ENCODE results near the gene HOXA10.

Gene HOXA10

DNA sequence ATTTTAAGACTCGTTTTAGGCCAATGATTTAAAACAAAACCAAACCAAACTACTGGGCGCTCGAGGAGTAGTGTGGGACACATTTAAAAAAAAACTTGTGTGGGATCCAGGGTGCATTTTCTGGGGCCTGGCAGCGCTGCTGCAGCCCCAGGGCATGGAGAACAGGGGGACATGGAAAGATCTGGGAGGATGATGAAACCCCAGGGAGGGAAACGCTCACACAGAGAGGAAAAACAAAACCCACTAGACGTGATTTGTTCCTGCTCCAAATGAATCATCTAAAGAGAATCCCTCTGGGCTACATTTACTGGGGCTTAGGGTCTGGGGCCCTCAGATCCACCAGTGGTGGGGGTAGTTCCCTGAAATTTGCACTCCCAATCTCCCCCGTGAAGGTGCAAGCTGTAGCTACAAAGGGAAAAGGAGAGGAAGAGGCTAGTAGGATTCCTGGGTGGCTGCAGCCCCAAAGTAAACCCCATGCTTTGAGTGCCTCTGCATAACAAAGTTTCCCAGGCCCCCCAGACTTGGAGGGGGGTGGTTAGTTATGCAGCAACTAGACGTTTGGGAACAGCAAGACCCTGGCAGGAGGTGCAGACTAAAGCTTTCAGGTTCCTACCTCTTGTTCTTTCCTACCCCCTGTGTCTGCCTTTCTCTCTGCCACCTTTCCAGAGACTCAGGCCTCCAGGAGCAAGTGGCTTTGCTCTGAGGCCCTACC is 40.3 kb upstream of the HOXA10 start:
- peak; percentile 13 for DNase-seq (ENCODE audit: low read depth)
- TF ChIP-seq, protein P1, sequence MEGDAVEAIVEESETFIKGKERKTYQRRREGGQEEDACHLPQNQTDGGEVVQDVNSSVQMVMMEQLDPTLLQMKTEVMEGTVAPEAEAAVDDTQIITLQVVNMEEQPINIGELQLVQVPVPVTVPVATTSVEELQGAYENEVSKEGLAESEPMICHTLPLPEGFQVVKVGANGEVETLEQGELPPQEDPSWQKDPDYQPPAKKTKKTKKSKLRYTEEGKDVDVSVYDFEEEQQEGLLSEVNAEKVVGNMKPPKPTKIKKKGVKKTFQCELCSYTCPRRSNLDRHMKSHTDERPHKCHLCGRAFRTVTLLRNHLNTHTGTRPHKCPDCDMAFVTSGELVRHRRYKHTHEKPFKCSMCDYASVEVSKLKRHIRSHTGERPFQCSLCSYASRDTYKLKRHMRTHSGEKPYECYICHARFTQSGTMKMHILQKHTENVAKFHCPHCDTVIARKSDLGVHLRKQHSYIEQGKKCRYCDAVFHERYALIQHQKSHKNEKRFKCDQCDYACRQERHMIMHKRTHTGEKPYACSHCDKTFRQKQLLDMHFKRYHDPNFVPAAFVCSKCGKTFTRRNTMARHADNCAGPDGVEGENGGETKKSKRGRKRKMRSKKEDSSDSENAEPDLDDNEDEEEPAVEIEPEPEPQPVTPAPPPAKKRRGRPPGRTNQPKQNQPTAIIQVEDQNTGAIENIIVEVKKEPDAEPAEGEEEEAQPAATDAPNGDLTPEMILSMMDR (conservative IDR thresholded peaks at IDR 0.05; ENCODE audit: low read length): no peak
- no peak overlapping the region for H3K4me3 ChIP-seq (ENCODE audit: low read length)

DNA sequence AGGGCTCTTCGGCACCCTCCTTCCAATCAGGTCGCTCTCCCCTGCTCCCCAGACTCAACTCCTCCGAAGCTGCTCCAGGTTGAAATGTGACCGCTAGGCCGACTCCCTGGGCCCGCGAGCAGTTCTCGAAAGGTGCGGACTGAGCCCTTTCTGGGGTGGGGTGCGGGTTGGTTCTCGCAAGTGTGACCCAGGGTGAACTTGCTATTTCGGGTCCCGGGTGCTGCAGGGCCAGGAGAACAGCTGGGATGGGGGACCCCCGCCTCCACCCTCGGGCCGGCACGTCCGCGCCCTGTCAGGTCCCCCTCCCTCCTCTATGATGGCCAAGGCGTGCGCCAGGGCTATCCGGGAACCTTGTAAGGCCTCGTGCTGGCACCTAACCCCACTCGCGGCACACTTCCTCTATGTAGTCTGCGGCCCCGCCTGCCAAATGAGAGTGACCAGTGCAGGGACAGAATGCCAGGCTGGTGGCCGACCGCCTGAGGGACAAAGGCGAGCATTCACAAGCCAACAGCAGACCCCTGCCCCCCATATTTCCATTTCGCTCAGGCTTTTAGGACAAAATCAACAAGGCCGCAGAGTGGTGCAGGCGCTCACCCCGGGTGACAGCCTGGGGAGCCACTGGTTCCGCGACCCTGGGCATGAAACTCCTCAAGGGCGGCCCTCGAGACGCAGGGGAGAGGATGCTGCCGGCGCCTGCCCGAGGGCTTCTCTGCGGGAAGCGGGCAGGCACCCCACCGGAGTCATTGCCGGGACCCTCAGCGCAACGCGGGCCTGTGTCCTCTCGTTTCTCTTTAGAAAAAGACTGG is 39.5 kb upstream of the HOXA10 start:
- DNase-seq (ENCODE audit: low read depth): no peak
- no peak overlapping the region for H3K4me3 ChIP-seq (ENCODE audit: low read length)
- TF ChIP-seq, protein P1 (conservative IDR thresholded peaks at IDR 0.05; ENCODE audit: low read length): no peak

DNA sequence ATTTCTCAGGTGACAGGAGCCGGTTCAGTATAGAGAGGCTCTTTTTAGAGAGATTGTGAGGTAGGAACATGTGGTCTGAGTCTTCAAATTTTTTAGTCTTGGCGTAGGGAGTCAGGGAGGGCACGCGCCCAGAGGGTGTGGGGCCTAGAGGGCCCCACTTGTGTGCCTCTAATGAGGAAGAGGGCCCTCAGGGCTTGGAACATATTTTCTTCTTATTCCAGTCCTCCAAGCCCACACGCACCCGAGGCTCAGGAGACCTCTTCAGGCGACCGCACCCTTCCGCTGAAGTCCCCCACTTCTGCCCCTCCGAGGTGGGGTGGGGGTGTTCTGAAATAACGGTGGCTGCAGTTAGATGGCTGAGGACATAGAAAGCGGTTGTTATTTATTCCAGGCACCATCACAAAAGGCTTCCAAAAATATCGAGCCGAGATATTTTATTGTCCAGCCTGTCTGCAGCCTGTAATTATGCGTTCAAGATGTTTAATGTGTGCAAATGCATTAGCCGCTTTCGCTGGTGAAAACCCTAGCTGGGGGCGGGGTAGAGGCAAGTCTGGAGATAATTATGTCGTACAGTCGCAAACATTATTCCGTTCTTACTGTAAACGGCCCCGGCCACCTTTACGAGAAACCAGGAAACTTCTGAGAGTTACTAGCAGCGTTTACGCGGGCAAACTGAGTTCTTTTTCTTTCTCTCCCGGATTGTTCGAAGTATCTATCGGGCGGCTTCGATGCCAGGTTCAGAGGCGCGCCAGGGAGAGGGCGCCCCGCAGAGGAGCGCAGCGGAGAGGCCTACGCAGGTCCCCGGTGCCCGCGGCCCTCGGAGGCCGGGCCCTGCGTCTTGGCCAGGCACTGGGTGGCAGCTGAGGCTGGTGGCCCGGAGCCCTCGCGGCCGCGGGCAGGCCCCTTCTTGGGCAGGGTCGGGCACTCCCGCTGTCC is 38.6 kb upstream of the HOXA10 start:
- no peak overlapping the region for H3K4me3 ChIP-seq (ENCODE audit: low read length)

DNA sequence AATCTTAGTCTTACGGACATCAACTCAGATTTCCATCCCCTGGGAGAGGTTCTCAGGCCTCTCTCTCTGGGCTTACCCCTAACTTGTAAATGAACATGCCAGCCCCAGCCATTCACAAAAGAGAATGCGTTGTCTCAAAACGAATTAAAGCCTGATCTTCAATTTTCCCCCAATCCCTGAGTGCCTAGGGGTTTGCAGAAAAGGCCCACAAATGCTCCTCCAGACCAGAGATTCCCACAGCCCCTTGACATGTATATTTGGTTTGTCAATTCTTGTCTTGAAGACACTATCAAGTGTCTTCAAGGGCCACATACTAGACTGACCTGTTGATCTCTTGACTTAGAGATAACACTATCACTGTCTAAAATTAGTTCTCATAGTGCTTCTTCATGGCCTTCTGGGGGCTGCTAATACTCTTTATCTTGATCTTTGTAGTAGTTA is 37.7 kb upstream of the HOXA10 start:
- no peak overlapping the region for H3K4me3 ChIP-seq (ENCODE audit: low read length)
- DNase-seq (ENCODE audit: low read depth): no peak
- TF ChIP-seq, protein P1 (conservative IDR thresholded peaks at IDR 0.05; ENCODE audit: low read length): no peak

More for the DNA sequence above, 38.6 kb upstream of the HOXA10 start:
- TF ChIP-seq, protein P1 (conservative IDR thresholded peaks at IDR 0.05; ENCODE audit: low read length): no peak
- DNase-seq (ENCODE audit: low read depth): no peak

DNA sequence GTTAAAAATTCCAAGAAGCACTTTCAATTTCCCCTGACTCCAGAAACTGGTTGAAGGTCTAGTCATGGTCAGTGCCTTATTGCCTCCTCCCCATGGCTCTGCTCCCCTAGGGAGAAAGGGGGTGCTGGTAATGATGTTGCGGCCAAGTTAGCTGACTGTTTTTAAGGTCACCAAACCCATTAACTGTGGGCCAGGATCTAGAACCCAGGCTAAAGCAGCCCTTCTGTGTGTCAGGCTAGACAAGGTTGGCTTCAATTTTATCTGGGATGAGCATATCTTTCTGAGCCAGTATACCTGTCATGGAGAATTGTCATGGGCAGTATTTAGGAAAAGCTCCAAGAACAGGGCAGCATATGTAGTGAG is 36.9 kb upstream of the HOXA10 start:
- TF ChIP-seq, protein P1 (conservative IDR thresholded peaks at IDR 0.05; ENCODE audit: low read length): no peak

DNA sequence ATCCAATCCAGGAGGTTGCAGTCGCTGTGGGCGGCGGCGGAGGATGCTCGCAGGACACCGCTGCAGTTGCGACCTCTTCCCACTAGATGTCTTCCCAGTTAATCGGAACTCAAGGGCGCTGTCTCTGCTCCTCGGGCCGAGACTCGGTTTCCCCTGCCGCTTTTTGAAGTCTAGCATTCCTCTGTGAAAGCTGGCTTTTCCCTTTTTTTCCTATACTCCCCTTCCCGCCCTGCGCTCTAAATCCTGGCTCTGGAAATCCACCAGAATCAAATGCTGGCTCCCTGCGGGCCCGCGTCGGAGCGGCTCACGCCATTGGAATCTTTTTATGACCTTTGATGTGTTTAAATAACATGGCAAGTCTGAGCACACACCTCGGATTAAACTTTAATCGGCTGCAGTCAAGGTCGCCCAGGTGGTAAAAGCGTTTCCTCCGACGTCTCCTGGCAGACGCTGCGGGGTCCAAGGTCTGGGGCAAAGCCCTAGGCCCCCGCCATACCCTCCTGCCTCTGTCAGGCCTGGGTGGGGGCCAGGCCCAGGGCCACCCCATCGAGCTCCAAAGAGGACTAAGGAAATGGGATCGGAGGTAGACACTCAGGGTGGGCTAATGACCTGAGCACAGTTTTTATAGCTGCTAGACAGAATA is 36.4 kb upstream of the HOXA10 start:
- DNase-seq (ENCODE audit: low read depth): peak; percentile 25
- peak overlapping the region; percentile 30 for H3K4me3 ChIP-seq (ENCODE audit: low read length)
- TF ChIP-seq, protein P1 (conservative IDR thresholded peaks at IDR 0.05; ENCODE audit: low read length): peak; percentile 79

More for the DNA sequence above, 36.9 kb upstream of the HOXA10 start:
- DNase-seq (ENCODE audit: low read depth): no peak
- no peak overlapping the region for H3K4me3 ChIP-seq (ENCODE audit: low read length)
